OCI-LY1 (cell line): ENCODE data around the gene HECTD2.

Experiments
- H2AFZ ChIP-seq: fragments of 200-600 bp; sonication (generic), shearing (Covaris generic); 2 replicates; pipeline ENCODE4 v1.6.0; 2014; ENCODE audit warnings: antibody characterized with exemption, mild to moderate bottlenecking, low read length
- H3F3A ChIP-seq: fragments of 200-600 bp; sonication (generic), shearing (Covaris generic); 2 replicates; pipeline ENCODE4 v1.6.0; 2014; ENCODE audit warnings: mild to moderate bottlenecking, antibody characterized with exemption, low read length, moderate library complexity; ENCODE audit not compliant: insufficient read depth
- H3K27ac ChIP-seq: fragments of 200-600 bp; sonication (generic); 2 replicates; pipeline ENCODE4 v1.5.1; 2014; ENCODE audit warnings: low read length, mixed run types, mild to moderate bottlenecking, low read depth; ENCODE audit not compliant: poor library complexity, severe bottlenecking
- H3K27me3 ChIP-seq: fragments of 200-600 bp; sonication (generic); 2 replicates; pipeline ENCODE4 v1.6.0; 2014; ENCODE audit warnings: antibody characterized with exemption, mild to moderate bottlenecking, low read length, moderate library complexity; ENCODE audit not compliant: insufficient read depth
- H3K36me3 ChIP-seq: fragments of 200-600 bp; sonication (generic); 2 replicates; pipeline ENCODE4 v1.6.1; 2014; ENCODE audit warnings: mild to moderate bottlenecking, antibody characterized with exemption, low read length, moderate library complexity, mixed read lengths; ENCODE audit not compliant: insufficient read depth
- H3K4me1 ChIP-seq: fragments of 200-600 bp; sonication (generic); 2 replicates; pipeline ENCODE4 v1.5.1; 2014; ENCODE audit warnings: mild to moderate bottlenecking, low read length, moderate library complexity; ENCODE audit not compliant: insufficient read depth, severe bottlenecking
- H3K4me2 ChIP-seq: fragments of 200-600 bp; sonication (generic), shearing (Covaris generic); 2 replicates; pipeline ENCODE4 v1.6.1; 2014; ENCODE audit warnings: low read length
- H3K4me3 ChIP-seq: fragments of 200-600 bp; sonication (generic); 2 replicates; pipeline ENCODE4 v1.5.1; 2014; ENCODE audit warnings: low read length, low read depth, mild to moderate bottlenecking, mixed read lengths; ENCODE audit not compliant: poor library complexity, severe bottlenecking
- H3K79me2 ChIP-seq: fragments of 200-600 bp; shearing (Covaris generic); 2 replicates; pipeline ENCODE4 v1.6.1; 2016; ENCODE audit warnings: mixed run types, low read length, mixed read lengths; ENCODE audit not compliant: insufficient read depth
- H3K9ac ChIP-seq: fragments of 200-600 bp; sonication (generic), shearing (Covaris generic); 2 replicates; pipeline ENCODE4 v1.6.1; 2014; ENCODE audit warnings: mild to moderate bottlenecking, low read length, mixed read lengths
- H3K9me2 ChIP-seq: fragments of 200-600 bp; sonication (generic), shearing (Covaris generic); 2 replicates; pipeline ENCODE4 v1.6.1; 2014; ENCODE audit warnings: low read depth, mild to moderate bottlenecking, low read length, mixed read lengths
- H3K9me3 ChIP-seq: fragments of 200-600 bp; shearing (Covaris generic); 2 replicates; pipeline ENCODE4 v1.6.1; 2014; ENCODE audit warnings: low read length, mixed read lengths
- H4K20me1 ChIP-seq: fragments of 200-600 bp; sonication (generic), shearing (Covaris generic); 2 replicates; pipeline ENCODE4 v1.6.0; 2016; ENCODE audit warnings: mild to moderate bottlenecking, low read length; ENCODE audit not compliant: insufficient read depth
- EZH2 ChIP-seq: fragments of 200-600 bp; sonication (generic), shearing (Covaris generic); IDR thresholded peaks from 2 replicates; pipeline ENCODE4 v1.8.0; 2017; ENCODE audit warnings: borderline replicate concordance, mixed run types, mild to moderate bottlenecking, antibody characterized with exemption, low read length, moderate library complexity, mixed read lengths
- TF ChIP-seq, protein P1 (sequence below): fragments of 200-600 bp; sonication (generic), shearing (Covaris generic); IDR thresholded peaks from 2 replicates; pipeline ENCODE4 v1.5.1; 2017; ENCODE audit warnings: mild to moderate bottlenecking, antibody characterized with exemption, low read length, moderate library complexity, mixed read lengths

Gene HECTD2

DNA sequence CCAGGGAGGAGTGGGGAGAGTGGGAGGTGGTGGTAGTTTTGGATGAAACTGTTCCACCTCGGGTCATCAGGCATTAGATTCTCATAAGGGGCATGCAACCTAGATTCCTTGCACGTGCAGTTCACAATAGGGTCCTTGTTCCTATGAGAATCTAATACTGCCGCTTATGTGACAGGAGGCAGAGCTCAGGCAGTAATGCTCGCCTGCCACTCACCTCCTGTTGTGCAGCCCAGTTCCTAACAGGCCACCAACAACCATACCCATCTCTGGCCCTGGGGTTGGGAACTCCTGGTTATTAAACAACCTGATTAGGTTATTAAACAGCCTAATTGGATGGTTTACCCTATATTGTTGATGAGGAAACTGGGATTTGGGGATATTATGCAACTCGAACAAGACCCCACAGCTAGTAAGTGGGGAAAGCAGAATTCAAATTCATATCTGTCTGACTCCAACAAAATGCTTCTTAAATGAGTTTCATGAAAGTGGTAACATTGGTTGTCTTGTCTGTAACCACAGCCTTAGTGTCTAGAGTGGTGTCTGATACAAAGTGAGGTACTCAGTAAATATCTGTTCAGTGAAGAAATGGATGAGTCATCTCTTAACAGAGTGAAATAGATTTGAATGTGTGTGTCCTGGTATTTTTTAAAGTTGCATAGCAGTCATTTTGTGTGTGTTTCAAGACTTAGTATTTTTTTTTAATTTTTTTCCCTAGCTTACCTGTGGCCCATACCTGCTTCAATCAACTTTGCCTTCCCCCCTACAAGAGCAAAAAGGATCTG is 101.6 kb downstream of the HECTD2 start:
- Histone ChIP-seq H3K9ac (no peak overlapping the region), H3K27me3 (no peaks in the 10 kb centered on the region), H3K36me3 (no peaks in the 10 kb centered on the region), H3K79me2 (no peaks in the 10 kb centered on the region), H3K4me1 (no peaks in the 10 kb centered on the region), H3K9me3 (no peaks in the 10 kb centered on the region), H4K20me1 (no peaks in the 10 kb centered on the region), H3K4me2 (no peak overlapping the region), H3K4me3 (no peak overlapping the region), H3F3A (no peaks in the 10 kb centered on the region), H3K27ac (no peak overlapping the region), H3K9me2 (no peaks in the 10 kb centered on the region), H2AFZ (no peak overlapping the region)
- TF ChIP-seq, protein P1, sequence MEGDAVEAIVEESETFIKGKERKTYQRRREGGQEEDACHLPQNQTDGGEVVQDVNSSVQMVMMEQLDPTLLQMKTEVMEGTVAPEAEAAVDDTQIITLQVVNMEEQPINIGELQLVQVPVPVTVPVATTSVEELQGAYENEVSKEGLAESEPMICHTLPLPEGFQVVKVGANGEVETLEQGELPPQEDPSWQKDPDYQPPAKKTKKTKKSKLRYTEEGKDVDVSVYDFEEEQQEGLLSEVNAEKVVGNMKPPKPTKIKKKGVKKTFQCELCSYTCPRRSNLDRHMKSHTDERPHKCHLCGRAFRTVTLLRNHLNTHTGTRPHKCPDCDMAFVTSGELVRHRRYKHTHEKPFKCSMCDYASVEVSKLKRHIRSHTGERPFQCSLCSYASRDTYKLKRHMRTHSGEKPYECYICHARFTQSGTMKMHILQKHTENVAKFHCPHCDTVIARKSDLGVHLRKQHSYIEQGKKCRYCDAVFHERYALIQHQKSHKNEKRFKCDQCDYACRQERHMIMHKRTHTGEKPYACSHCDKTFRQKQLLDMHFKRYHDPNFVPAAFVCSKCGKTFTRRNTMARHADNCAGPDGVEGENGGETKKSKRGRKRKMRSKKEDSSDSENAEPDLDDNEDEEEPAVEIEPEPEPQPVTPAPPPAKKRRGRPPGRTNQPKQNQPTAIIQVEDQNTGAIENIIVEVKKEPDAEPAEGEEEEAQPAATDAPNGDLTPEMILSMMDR: no peak
- no peak for TF ChIP-seq EZH2

DNA sequence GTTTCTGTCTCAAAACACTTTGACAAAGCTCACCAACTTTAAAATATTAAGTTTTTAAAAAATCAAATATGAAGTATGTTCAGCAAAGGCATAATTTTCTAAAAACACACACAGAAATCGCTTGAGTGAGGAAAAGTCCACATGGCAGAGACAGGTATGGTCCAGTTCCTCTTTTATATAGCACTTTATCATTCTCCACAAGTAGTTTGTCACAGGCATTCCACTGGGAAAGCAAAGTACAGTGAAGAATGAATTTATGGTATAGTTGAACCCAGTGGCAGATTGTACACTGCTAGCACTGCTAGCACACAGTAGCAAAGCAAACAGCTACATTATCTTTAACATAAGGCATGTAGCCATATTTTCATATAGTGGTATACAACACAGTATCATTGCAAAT is 102.3 kb downstream of the HECTD2 start:
- no peak overlapping the region for H3K4me2 ChIP-seq
- no peak for TF ChIP-seq EZH2
- TF ChIP-seq, protein P1: no peak

DNA sequence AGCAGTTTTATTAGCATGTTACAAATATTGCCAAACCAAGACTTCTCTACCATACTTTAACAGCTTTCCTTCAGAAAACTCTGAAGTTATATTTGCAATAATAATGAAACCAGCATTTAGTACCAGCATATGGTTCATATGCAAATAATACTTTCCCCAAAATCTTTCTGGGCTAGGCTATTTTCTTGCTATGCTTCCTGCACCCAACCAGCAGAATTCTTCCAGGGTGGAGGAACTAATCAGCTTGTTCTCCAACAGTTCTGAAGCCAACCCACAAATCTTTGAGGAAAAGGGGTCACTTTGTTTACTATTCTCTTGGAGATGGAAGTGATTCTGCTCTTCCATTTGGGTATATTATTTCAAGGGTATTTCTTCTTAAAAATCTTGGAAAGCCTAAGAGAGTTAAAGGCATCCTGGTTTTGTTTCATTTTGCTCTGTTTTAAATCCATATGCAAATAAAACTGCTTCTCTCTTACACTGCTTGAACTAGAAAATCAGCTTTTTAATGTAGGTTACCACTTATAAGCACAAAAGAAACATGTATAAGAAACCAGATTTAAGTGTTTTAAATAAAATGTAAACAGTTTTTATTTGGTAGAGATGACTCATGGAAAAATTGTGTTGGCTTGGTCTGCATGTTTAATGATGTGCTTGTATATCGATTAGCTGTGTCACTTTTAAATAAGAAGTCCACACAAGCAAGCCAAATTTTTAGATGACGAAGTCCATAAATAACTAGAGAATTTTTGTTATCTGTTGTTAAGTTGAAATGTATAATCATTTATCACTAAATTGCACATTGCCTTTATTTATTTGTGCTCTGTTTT is 103.7 kb downstream of the HECTD2 start:
- no peaks in the 10 kb centered on the region for H4K20me1 ChIP-seq
- H3K79me2 ChIP-seq: no peaks in the 10 kb centered on the region
- no peaks in the 10 kb centered on the region for H3K9me3 ChIP-seq
- TF ChIP-seq, protein P1: no peak
- no peak for TF ChIP-seq EZH2
- no peak overlapping the region for H3K9ac ChIP-seq
- no peaks in the 10 kb centered on the region for H3K36me3 ChIP-seq
- H3K4me2 ChIP-seq: no peak overlapping the region
- no peaks in the 10 kb centered on the region for H3K9me2 ChIP-seq
- no peak overlapping the region for H3K4me3 ChIP-seq
- H3K27ac ChIP-seq: no peak overlapping the region
- H2AFZ ChIP-seq: no peak overlapping the region
- H3F3A ChIP-seq: no peaks in the 10 kb centered on the region
- H3K4me1 ChIP-seq: no peaks in the 10 kb centered on the region
- no peaks in the 10 kb centered on the region for H3K27me3 ChIP-seq

More for the DNA sequence above, 102.3 kb downstream of the HECTD2 start:
- Histone ChIP-seq H3K9ac (no peak overlapping the region), H3K4me3 (no peak overlapping the region), H3K27me3 (no peaks in the 10 kb centered on the region), H3K79me2 (no peaks in the 10 kb centered on the region), H3K27ac (no peak overlapping the region), H3K36me3 (no peaks in the 10 kb centered on the region), H4K20me1 (no peaks in the 10 kb centered on the region), H3K9me2 (no peaks in the 10 kb centered on the region), H3F3A (no peaks in the 10 kb centered on the region), H3K9me3 (no peaks in the 10 kb centered on the region), H3K4me1 (no peaks in the 10 kb centered on the region), H2AFZ (no peak overlapping the region)
